Dendritic cell treated with granulocyte-macrophage colony-stimulating factor and Interleukin-4, amounts not matched to agents 40 ng/mL and 50 ng/mL, for 4 days (primary cell): ENCODE data around the gene ACSS3.
"Not testable (repeated sequence)": the region's sequence is repeated elsewhere in the genome, so short reads cannot be mapped to it uniquely, and the experiment has no call there.

ENCODE experiments used
- H3K27ac Mint-ChIP-seq: one replicate; pipeline ENCODE4 v1.8.0; 2022; ENCODE audit warnings: mild to moderate bottlenecking, mixed read lengths
- H3K27me3 Mint-ChIP-seq: one replicate; pipeline ENCODE4 v1.8.0; 2022; ENCODE audit warnings: mild to moderate bottlenecking, mixed read lengths
- H3K36me3 Mint-ChIP-seq: one replicate; pipeline ENCODE4 v1.8.0; 2022; ENCODE audit warnings: low read depth, mixed read lengths
- H3K4me1 Mint-ChIP-seq: one replicate; pipeline ENCODE4 v1.8.0; 2022; ENCODE audit warnings: low read depth, mixed read lengths
- H3K4me3 Mint-ChIP-seq: one replicate; pipeline ENCODE4 v1.8.0; 2022; ENCODE audit warnings: mild to moderate bottlenecking, moderate library complexity, mixed read lengths
- H3K9me3 Mint-ChIP-seq: one replicate; pipeline ENCODE4 v1.8.0; 2022; ENCODE audit warnings: mixed read lengths
- intact Hi-C: fragments of 100-400 bp; cut with micrococcal nuclease; formaldehyde crosslinking; loops from one replicate; pipeline ENCODE4 v1.15.0; 2022

ACSS3 gene

DNA sequence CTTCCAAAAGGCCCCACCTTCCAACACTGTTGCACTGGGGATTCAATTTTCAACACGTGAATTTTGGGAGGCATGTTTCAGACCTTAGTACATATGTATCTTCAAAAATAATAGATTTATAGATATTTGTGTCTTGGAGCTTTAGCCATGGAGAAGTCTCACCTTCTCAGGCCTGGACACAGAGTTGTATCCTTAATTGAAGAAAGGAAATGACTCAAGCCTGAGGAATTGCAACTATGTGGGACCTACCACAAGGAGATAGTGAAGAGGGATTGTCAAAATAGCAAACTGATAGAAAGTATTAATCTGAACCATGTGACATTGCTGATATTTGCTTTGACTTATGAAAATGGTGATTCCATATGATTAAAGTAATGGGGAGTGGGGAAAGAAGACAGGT lies 89.8 kb downstream of the ACSS3 start:
- Mint-ChIP-seq H3K27me3 (no peaks in the 10 kb centered on the region), H3K9me3 (no peaks in the 10 kb centered on the region), H3K27ac (no peak overlapping the region), H3K36me3 (no peaks in the 10 kb centered on the region), H3K4me3 (no peak overlapping the region), H3K4me1 (no peaks in the 10 kb centered on the region)
- intact Hi-C loops = no loop called here

DNA sequence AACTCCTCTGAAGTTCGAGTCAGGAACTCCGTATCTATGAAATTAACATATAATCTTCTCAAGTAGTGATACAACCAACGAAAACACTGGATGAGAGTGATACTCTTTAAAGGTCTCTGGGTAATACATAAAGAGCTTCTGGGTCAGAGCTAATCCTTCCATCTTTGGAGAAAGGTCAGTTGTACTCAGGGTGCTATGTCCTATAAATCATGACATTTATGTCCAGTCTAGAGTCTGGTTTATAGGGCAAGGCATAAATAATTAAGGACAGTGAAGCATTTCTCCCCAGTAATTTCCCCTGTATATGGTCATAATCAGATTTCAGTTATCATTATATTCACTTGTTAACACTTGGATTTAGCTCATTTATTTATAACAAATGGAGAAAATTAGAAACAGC lies 90.6 kb downstream of the ACSS3 start:
- no peak overlapping the region for H3K4me3 Mint-ChIP-seq
- H3K36me3 Mint-ChIP-seq = no peaks in the 10 kb centered on the region
- H3K9me3 Mint-ChIP-seq = no peaks in the 10 kb centered on the region
- H3K27me3 Mint-ChIP-seq = no peaks in the 10 kb centered on the region
- H3K27ac Mint-ChIP-seq = no peak overlapping the region
- no peaks in the 10 kb centered on the region for H3K4me1 Mint-ChIP-seq
- intact Hi-C loops = no loop called here

DNA sequence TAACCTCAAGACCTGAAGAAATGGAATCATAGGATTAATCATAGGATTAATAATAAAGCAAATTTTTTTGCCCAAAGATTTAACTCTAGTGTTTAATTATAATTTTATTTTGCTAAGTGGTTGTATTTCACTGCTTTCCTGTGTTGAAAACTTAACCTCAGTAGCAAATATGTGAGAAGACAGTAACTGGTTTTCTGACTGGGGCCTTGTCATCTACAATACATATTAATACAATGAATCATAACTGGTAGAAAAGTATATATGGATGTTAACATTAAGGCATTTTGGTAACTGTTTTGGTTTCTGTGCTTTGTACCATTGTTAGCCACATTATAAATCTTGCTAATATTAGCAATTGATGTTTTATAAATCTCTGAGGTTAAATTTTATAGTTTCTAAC lies 92.2 kb downstream of the ACSS3 start:
- no peaks in the 10 kb centered on the region for H3K27me3 Mint-ChIP-seq
- H3K36me3 Mint-ChIP-seq = no peaks in the 10 kb centered on the region
- intact Hi-C loops = no loop called here
- peaks cover 7% of the 10 kb centered on the region for H3K9me3 Mint-ChIP-seq
- H3K27ac Mint-ChIP-seq = no peak overlapping the region
- H3K4me1 Mint-ChIP-seq = no peaks in the 10 kb centered on the region
- H3K4me3 Mint-ChIP-seq = no peak overlapping the region

DNA sequence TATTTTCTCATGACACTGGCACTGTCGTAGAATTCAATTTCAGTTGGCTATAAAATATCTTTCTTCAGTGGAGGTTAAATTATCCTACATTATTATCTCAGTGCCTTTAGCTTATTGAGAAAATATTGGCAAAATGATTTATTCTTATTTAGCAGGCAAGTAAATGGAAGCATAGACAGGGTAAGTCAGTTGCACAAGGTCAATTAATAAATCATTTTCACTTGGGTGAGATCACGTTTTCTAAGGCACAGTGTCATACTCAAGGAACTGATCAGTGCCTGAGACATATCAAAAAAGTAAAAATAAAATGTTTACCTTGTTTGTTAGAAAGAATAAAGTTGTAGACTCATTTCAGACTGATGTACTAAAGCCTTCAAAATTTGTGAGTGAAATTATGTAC lies 95.0 kb downstream of the ACSS3 start:
- Mint-ChIP-seq H3K36me3 (no peaks in the 10 kb centered on the region), H3K27me3 (no peaks in the 10 kb centered on the region), H3K4me3 (no peak overlapping the region), H3K9me3 (peaks cover 26% of the 10 kb centered on the region), H3K27ac (no peak overlapping the region), H3K4me1 (no peaks in the 10 kb centered on the region)
- intact Hi-C loops = no loop called here

DNA sequence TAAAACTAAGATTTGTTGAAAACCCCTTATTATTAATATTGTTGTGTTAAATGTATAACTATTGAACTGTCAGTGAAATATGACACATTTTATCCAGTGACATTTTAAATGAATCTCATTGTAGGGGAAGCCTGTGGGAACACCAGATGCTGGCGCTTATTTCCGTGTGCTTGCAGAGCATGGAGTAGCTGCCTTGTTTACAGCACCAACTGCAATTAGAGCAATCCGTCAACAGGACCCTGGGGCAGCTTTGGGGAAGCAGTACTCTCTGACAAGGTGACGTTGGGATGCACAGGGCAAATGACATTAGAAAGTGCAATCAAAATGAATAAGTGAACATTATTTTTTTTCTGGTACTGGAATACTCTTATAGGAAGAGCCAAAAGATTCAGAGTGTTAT lies 96.8 kb downstream of the ACSS3 start:
- Mint-ChIP-seq H3K4me1 (no peaks in the 10 kb centered on the region), H3K4me3 (no peak overlapping the region)
- intact Hi-C loops = no loop called here

DNA sequence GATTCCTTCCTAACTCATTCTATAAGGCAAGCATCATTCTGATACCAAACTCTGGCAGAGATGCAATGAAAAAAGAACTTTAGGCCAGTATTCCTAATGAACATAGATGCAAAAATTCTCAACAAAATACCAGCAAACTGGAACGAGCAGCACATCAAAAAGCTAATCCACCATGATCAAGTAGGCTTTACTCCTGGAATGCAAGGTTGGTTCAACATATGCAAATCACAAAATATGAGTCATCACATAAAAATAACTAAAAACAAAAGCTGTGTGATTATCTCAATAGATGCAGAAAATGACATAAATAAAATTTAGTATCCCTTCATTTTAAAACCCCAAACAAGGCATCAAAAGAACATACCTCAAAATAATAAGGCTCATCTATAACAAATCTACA lies 98.9 kb downstream of the ACSS3 start:
- no peaks in the 10 kb centered on the region for H3K36me3 Mint-ChIP-seq
- intact Hi-C loops = no loop called here
- H3K4me1 Mint-ChIP-seq = no peaks in the 10 kb centered on the region
- no peaks in the 10 kb centered on the region for H3K27me3 Mint-ChIP-seq
- H3K4me3 Mint-ChIP-seq = no peak overlapping the region
- H3K9me3 Mint-ChIP-seq = peaks cover 26% of the 10 kb centered on the region
- H3K27ac Mint-ChIP-seq = no peak overlapping the region

More for the DNA sequence above, 96.8 kb downstream of the ACSS3 start:
- Mint-ChIP-seq H3K36me3 (no peaks in the 10 kb centered on the region), H3K9me3 (peaks cover 26% of the 10 kb centered on the region), H3K27me3 (no peaks in the 10 kb centered on the region), H3K27ac (no peak overlapping the region)

DNA sequence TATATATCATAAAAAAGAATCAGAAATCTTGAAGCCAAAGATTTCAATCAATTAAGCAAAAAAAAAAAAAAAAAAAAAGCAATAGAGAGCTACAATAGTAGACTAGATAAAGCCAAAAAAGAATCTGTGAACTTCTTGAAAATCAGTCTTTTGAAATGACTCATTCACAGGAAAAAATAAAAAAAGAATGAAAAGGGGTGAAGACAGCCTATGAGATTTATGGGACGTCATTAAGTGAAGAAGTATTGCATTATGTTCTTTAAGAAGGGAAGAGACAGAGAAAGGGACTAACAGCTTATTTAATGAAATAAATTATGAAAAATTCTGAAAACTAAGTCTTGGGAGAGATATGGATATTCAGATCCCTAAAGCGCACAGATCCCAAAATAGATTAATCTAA lies 103.8 kb downstream of the ACSS3 start:
- Mint-ChIP-seq H3K4me3 (no peak overlapping the region), H3K27ac (no peak overlapping the region), H3K4me1 (no peaks in the 10 kb centered on the region), H3K9me3 (peaks cover 8% of the 10 kb centered on the region), H3K36me3 (no peaks in the 10 kb centered on the region), H3K27me3 (no peaks in the 10 kb centered on the region)
- intact Hi-C loops = no loop called here

DNA sequence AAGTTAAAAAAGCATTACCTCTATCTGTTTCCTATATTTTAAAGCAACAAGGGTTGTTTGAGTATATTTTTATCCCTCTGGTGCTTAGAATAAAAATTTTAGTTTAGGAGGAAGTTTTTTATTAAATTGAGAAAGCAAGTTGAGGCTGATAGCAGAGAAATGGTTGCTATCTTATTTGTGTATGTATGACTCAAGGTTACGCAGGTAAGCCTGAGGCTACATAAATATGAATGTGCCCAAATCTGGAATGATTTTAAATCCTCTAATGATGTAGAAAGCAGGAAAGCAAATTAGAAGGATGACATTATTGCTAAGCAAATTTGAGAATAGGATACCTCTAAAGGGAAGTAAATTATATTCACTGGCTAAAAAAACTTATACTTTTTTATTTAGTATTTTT lies 109.8 kb downstream of the ACSS3 start:
- Mint-ChIP-seq H3K27me3 (no peaks in the 10 kb centered on the region), H3K4me3 (no peak overlapping the region), H3K36me3 (no peaks in the 10 kb centered on the region), H3K27ac (no peak overlapping the region), H3K4me1 (no peaks in the 10 kb centered on the region), H3K9me3 (no peaks in the 10 kb centered on the region)
- intact Hi-C loops = no loop called here

DNA sequence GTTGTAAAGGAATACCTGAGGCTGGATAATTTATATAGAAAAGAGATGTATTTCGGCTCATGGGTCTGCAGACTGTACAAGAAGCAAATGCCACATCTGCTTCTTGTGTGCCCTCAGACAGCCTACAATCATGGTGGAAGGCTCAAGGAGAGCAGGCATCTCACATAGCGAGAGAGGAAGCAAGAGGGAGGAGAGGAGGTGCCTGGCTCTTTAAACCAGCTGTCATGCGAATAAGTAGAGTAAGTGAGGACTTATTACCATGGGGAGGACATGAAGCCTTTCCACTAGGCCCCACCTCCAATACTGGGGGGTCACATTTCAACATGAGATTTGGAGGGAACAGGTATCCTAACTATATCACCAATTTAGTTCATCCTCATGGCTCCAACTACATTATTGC lies 118.7 kb downstream of the ACSS3 start:
- Mint-ChIP-seq H3K9me3 (no peaks in the 10 kb centered on the region), H3K4me1 (no peaks in the 10 kb centered on the region), H3K36me3 (no peaks in the 10 kb centered on the region), H3K4me3 (no peak overlapping the region), H3K27me3 (no peaks in the 10 kb centered on the region), H3K27ac (no peak overlapping the region)
- intact Hi-C loops = no loop called here

DNA sequence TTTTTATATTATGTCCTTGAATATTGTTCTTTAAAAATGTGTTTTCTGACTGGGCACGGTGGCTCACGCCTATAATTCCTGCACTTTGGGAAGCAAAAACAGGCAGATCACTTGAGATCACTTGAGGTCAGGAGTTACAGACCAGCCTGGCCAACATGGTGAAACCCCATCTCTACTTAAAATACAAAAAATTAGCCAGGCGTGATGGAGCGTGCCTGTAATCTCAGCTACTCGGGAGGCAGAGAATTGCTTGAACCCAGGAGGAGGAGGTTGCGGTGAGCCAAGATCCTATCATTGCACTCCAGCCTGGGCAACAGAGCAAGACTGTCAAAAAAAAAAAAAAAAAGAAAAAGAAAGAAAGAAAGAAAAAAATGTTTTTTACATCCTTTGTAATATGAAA lies 122.7 kb downstream of the ACSS3 start:
- H3K4me1 Mint-ChIP-seq, intact Hi-C loops, H3K36me3 Mint-ChIP-seq, H3K4me3 Mint-ChIP-seq, H3K27me3 Mint-ChIP-seq, H3K9me3 Mint-ChIP-seq, H3K27ac Mint-ChIP-seq: not testable (repeated sequence)

DNA sequence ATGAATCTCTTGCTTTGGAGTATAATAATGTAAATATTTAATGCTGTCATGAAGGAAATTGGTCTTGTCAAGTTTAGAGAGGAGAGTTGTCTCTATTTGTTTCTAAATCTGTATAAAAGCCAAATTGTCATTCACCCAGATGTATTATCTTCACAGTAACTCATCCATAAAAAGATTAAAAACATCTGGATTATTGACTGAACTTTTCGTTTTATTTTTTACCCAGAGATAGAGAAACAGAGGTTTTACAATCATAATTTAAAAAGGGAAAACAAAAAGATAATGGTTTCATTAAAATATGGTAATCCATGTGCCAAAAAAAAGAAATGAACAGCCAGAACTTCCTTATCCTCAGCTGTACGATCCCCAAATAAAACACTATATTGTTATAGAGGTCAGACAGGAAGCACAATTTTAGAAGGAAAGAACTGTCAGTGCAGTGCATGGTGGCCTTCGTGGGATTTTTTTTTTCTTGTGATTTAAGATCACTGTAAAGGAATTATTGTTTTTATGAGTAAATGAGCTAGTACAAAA lies 125.9 kb downstream of the ACSS3 start:
- Mint-ChIP-seq H3K9me3 (no peaks in the 10 kb centered on the region), H3K27me3 (no peaks in the 10 kb centered on the region), H3K27ac (no peak overlapping the region), H3K4me1 (no peaks in the 10 kb centered on the region), H3K36me3 (no peaks in the 10 kb centered on the region), H3K4me3 (no peak overlapping the region)
- intact Hi-C loops = no loop called here

DNA sequence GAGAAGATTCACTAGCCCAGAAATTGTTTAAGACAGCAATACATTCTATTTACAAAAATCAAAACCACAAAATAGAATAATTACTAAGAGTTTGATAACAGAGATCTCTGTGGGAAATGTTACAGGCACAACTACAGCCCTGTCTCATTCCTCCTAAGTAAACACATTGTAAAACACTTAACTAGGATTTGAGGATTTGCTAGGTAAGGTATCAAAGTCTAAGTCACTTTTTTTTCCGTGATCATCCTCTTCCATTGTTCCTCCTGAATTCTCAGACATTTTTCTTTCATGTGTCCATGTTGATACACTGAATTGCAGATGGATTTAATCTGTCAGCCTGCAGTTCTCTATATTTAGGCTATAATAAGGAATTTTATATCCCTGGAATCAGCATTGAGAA lies 127.5 kb downstream of the ACSS3 start:
- Mint-ChIP-seq H3K4me3 (no peak overlapping the region), H3K27me3 (no peaks in the 10 kb centered on the region), H3K27ac (no peak overlapping the region), H3K4me1 (no peaks in the 10 kb centered on the region), H3K9me3 (no peaks in the 10 kb centered on the region), H3K36me3 (no peaks in the 10 kb centered on the region)
- intact Hi-C loops = no loop called here

DNA sequence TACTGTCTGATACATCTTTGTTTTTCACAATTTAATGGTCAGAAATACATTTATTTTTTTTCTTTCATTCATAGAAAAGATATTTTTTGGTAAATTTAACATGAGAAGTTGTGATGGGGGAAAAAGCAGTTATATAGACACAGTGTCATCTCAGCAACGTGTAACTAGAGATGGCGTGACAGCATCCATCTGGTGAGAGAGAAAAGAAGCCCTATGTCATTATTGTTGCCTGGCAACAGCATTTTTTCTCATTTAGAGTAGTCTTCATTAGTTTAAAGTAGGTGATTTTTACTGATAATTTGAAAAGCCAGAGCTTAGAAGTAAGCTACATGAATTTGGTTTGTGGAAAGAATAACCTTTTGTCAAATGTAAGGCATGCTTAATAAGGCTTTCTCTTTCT lies 128.6 kb downstream of the ACSS3 start:
- Mint-ChIP-seq H3K27ac (no peak overlapping the region), H3K9me3 (no peaks in the 10 kb centered on the region), H3K36me3 (no peaks in the 10 kb centered on the region), H3K4me3 (no peak overlapping the region), H3K27me3 (no peaks in the 10 kb centered on the region), H3K4me1 (no peaks in the 10 kb centered on the region)
- intact Hi-C loops = no loop called here

DNA sequence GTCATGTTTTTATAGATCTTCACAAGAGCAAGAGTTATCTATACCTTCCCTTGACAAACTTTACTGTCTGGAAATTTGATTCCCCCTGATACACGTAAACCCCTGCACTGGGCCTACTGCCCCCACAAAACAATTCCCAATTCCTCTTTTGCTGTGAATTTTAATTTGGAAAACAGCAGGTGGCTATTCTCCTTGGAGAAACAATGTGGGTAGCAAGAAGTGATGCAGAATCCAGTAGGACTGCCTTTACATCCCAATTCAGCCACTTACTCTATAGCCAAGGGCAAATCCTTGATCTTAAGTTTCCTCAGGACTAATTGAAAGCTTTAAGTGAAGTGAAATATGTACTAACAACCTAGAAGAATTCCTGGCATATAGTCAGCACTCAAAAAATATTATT lies 129.3 kb downstream of the ACSS3 start:
- H3K27ac Mint-ChIP-seq = no peak overlapping the region
- no peaks in the 10 kb centered on the region for H3K4me1 Mint-ChIP-seq
- no peaks in the 10 kb centered on the region for H3K9me3 Mint-ChIP-seq
- H3K4me3 Mint-ChIP-seq = no peak overlapping the region
- no peaks in the 10 kb centered on the region for H3K27me3 Mint-ChIP-seq
- H3K36me3 Mint-ChIP-seq = no peaks in the 10 kb centered on the region
- intact Hi-C loops = no loop called here

DNA sequence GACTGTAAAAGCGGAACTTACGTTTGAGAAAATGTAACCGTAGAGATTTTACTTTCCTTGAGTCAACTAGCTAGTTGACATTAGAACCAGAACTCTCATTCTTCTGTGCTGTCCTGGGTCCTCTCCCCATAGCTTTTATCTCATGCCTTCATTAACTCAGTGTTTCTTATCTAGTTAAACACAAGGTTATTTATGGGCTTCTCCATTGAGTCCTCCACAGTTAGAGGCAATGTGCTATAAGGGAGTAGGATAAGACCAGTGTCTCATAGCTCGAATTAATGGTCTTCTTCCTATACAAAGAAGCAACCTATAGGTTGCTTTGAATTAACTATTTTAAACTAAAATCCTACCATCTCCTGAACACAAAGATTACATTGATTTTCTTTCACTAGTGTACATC lies 129.8 kb downstream of the ACSS3 start:
- Mint-ChIP-seq H3K27me3 (no peaks in the 10 kb centered on the region), H3K36me3 (no peaks in the 10 kb centered on the region), H3K4me3 (no peak overlapping the region), H3K4me1 (no peaks in the 10 kb centered on the region), H3K9me3 (no peaks in the 10 kb centered on the region), H3K27ac (no peak overlapping the region)
- intact Hi-C loops = no loop called here
